Thyroid gland (tissue), 4 donors: ENCODE data around the gene GH1. TPM values are rescaled to one million over a fixed set of nuclear protein-coding genes. Genes with fewer than 3 reads are reported as not detected.
"Not testable (repeated sequence)": the region's sequence is repeated elsewhere in the genome, so short reads cannot be mapped to it uniquely, and the experiment has no call there.

ENCODE experiments used
- DNase-seq, 2 donors: peaks; one replicate each; pipeline ENCODE4 v3.0.0-alpha.2; 2019
- H3K27ac ChIP-seq, 3 donors: fragments of 200-600 bp; sonication (generic); 1 replicate in 2 of 3; 2 replicates in 1 of 3; pipeline ENCODE4 v1.5.1; 2016 to 2019; ENCODE audit warnings: mild to moderate bottlenecking in 1 of 3, moderate library complexity in 1 of 3
- H3K27me3 ChIP-seq: fragments of 200-600 bp; sonication (generic); one replicate; pipeline ENCODE4 v1.5.1; 2019
- H3K36me3 ChIP-seq, 2 donors: fragments of 200-600 bp; sonication (generic); one replicate each; pipeline ENCODE4 v1.5.1; 2016 to 2019
- H3K4me1 ChIP-seq, 2 donors: fragments of 200-600 bp; sonication (generic); one replicate each; pipeline ENCODE4 v1.5.1; 2017 to 2019
- H3K4me3 ChIP-seq, 3 donors: fragments of 200-600 bp; sonication (generic); replicated peaks in 1 of 3; 1 replicate in 2 of 3; 2 replicates in 1 of 3; pipeline ENCODE4 v1.5.1; 2016; ENCODE audit warnings: mild to moderate bottlenecking in 1 of 3
- H3K9me3 ChIP-seq: fragments of 200-600 bp; sonication (generic); one replicate; pipeline ENCODE4 v1.5.1; 2017
- POLR2A ChIP-seq, 2 donors: fragments of 450-650 bp; IDR thresholded peaks; one replicate each; pipeline ENCODE4 v1.6.1; 2017; ENCODE audit warnings: antibody characterized with exemption in 2 of 2, mild to moderate bottlenecking in 2 of 2, moderate library complexity in 1 of 2
- WGBS, 2 donors: methylation state at CpG; one replicate each; pipeline ENCODE4 v1.1.5; 2017; 5-methylcytosine and 5-hydroxymethylcytosine counted together
- intact Hi-C: fragments of 100-400 bp; cut with DNase I; formaldehyde crosslinking; loops from one replicate; pipeline ENCODE4 v1.15.1; 2023
- total RNA-seq, 4 donors: library from RNA; depleted of rRNA; stranded (reverse); fragments of >200 nt; gene quantifications; one replicate each; pipeline ENCODE4 v1.2.3, GENCODE V29; 2016
- TF ChIP-seq, protein P1 (sequence below), 6 experiments: fragments of 200-600 bp in 3 of 6; fragments of 450-650 bp in 3 of 6; sonication (generic) in 3 of 6; IDR thresholded peaks; one replicate each; pipeline ENCODE4 v1.5.1; 2016 to 2019; ENCODE audit warnings: antibody characterized with exemption in 6 of 6, mild to moderate bottlenecking in 2 of 6, inconsistent platforms in 1 of 6, moderate library complexity in 1 of 6

GH1 gene
- total RNA-seq, 4 donors from 2014 or later: not detected

DNA sequence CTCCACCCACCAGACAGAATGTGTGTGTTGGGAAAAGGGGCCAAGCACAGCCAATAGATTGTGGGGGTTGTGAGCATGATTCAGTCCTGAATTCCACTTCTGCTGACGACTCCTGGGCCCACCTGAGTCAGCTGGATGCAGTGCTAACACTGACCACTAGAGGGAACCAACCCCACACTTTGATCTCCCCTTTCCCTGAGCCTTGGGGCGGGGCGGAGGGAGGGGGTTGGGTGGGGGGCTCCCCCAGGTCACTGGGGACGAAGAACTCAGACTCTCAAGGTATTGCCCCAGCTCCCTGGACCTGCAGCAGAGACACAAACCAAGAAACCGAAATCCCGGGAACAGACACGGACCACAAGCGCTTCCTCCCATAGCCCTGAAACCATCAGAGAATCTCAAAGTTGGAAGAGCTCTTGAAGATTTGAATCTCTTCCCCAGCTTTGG is 7.0 kb downstream of the GH1 start:
- no peak overlapping the region for H3K27ac ChIP-seq
- peak; percentile 38 to 43 for DNase-seq
- 44 to 64% methylated on average over 5 to 6 of the region's 8 CpGs for WGBS, 2 donors

DNA sequence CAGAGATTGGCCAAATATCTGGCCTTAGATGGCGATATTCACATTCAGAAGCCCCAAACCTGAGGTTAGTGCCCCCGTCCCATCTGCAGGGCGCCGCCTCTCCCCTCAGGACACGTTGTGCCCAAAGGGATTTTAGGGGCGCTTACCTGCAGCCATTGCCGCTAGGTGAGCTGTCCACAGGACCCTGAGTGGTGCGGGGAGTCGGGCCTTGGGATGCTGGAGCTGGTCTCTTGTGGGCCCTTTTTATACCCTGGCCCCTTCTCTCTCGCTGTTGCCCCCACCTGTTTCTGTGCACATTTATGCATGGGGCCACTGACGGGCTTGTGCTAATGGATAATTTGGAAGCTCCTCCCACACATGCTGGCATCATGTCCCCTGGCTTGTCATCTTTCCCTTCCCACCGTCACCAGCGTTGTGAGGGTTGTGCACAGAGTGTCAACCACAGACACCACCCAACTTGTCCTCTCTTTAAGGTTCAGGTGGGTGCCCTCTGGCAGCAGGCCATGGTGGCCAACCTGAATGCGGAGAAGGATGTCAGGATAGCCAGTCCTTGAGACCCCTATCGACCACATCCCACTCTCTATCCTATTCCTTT is 7.5 kb downstream of the GH1 start, which contains the start of gene CSHL1:
CSHL1 (minus strand) TSS at position 218 of the 595 bp plus-strand sequence; CDS start at position 156, 62 bp downstream.
- Histone ChIP-seq H3K9me3 (no peaks in the 10 kb centered on the region), H3K36me3 (no peaks in the 10 kb centered on the region), H3K4me1 (no peaks in the 10 kb centered on the region), H3K27ac (no peak within 1 kb of the TSS), H3K4me3 (no peak within 1 kb of the TSS), H3K27me3 (no peaks in the 10 kb centered on the region)
- intact Hi-C loops: loop anchor here (5.0 kb wide), 1 partner anchor 221 kb away; the partner anchor contains the start of gene ERN1
- no peak for DNase-seq
- no peak for TF ChIP-seq POLR2A (IDR thresholded peaks at IDR 0.05)
- TF ChIP-seq, protein P1, sequence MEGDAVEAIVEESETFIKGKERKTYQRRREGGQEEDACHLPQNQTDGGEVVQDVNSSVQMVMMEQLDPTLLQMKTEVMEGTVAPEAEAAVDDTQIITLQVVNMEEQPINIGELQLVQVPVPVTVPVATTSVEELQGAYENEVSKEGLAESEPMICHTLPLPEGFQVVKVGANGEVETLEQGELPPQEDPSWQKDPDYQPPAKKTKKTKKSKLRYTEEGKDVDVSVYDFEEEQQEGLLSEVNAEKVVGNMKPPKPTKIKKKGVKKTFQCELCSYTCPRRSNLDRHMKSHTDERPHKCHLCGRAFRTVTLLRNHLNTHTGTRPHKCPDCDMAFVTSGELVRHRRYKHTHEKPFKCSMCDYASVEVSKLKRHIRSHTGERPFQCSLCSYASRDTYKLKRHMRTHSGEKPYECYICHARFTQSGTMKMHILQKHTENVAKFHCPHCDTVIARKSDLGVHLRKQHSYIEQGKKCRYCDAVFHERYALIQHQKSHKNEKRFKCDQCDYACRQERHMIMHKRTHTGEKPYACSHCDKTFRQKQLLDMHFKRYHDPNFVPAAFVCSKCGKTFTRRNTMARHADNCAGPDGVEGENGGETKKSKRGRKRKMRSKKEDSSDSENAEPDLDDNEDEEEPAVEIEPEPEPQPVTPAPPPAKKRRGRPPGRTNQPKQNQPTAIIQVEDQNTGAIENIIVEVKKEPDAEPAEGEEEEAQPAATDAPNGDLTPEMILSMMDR (IDR thresholded peaks at IDR 0.05): no peak
- 79 to 86% methylated on average over 15 of the region's 15 CpGs for WGBS, 2 donors

More for the DNA sequence above, 7.0 kb downstream of the GH1 start:
- no peaks in the 10 kb centered on the region for H3K4me1 ChIP-seq
- no peaks in the 10 kb centered on the region for H3K36me3 ChIP-seq
- no peak overlapping the region for H3K4me3 ChIP-seq
- no peaks in the 10 kb centered on the region for H3K9me3 ChIP-seq
- TF ChIP-seq, protein P1 (IDR thresholded peaks at IDR 0.05): peak; percentile 51 to 91 (median 61)
- no peak for TF ChIP-seq POLR2A (IDR thresholded peaks at IDR 0.05)
- intact Hi-C loops: loop anchor here (5.0 kb wide), 1 partner anchor 221 kb away; the partner anchor contains the start of gene ERN1
- no peaks in the 10 kb centered on the region for H3K27me3 ChIP-seq

DNA sequence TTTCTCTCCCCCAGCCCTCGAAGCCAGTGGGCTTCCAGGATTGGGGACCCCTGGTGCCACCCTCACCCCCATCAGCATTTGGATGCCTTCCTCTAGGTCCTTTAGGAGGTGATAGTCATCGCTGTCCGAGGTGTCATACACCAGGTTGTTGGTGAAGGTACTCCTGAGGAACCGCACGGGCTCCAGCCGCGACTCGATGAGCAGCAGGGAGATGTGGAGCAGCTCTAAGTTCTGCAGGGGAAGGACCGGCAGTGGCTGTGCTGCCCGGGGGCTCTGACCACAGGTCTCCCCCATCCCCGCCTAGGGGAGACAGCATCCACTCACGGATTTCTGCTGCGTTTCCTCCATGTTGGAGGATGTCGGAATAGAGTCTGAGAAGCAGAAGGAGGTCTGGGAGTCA is 8.5 kb downstream of the GH1 start:
- no peak for DNase-seq
- no peaks in the 10 kb centered on the region for H3K27me3 ChIP-seq
- no peaks in the 10 kb centered on the region for H3K36me3 ChIP-seq
- H3K27ac ChIP-seq: no peak overlapping the region
- WGBS, 2 donors: 76 to 86% methylated on average over 7 to 14 of the region's 14 CpGs
- no peaks in the 10 kb centered on the region for H3K9me3 ChIP-seq
- TF ChIP-seq, protein P1 (IDR thresholded peaks at IDR 0.05): no peak
- TF ChIP-seq POLR2A (IDR thresholded peaks at IDR 0.05): no peak
- intact Hi-C loops: loop anchor here (5.0 kb wide), 1 partner anchor 222 kb away; the partner anchor contains the start of gene ERN1
- no peak overlapping the region for H3K4me3 ChIP-seq
- no peaks in the 10 kb centered on the region for H3K4me1 ChIP-seq

DNA sequence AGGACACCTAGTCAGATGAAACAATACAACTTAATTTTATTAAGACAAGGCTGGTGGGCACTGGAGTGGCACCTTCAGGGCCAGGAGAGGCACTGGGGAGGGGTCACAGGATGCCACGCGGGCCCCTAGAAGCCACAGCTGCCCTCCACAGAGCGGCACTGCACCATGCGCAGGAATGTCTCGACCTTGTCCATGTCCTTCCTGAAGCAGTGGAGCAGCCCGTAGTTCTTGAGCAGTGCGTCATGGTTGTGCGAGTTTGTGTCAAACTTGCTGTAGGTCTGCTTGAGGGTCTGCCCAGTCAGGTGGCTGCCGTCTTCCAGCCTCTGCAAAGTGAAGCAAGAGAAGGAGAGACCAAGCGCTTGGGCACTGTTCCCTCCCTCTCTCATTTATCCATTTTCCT is 9.1 kb downstream of the GH1 start:
- DNase-seq: peak; percentile 50 to 51
- H3K27ac ChIP-seq, H3K27me3 ChIP-seq, H3K9me3 ChIP-seq, H3K4me1 ChIP-seq, H3K4me3 ChIP-seq, H3K36me3 ChIP-seq, intact Hi-C loops: not testable (repeated sequence)
- 47 to 48% methylated on average over 6 to 10 of the region's 10 CpGs for WGBS, 2 donors

DNA sequence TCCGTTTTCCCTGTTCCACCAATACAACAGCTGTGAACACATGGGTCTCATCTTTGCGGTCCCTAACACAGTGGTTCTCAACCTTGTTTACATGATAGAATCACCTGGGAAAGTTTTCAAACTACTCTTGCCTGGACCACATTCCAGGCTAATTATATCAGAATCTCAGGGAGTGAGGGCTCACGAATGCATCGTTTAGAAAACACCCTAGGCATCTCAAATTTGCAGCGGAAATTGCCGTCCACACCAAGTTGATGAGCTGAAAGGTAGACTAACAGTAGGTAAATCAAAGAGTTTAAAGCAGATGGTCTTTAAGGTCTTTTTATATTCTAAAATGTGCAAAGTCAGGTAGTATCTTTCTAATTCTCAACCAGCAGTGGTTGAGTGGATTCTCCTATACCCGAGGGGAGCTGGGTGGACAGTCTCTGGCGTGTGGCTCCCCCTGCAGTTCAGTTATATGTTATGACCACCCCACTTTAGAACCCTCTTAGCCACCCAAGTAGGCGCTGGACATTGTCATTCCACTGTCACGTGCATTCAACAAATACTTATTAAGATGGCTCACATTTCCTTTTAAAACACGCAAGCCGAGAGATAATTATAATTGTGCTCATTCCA is 11.4 kb downstream of the GH1 start:
- intact Hi-C loops, DNase-seq, H3K36me3 ChIP-seq, H3K4me1 ChIP-seq, H3K9me3 ChIP-seq, H3K4me3 ChIP-seq, H3K27me3 ChIP-seq, H3K27ac ChIP-seq: not testable (repeated sequence)
- WGBS, 2 donors: 61 to 67% methylated on average over 12 of the region's 12 CpGs

DNA sequence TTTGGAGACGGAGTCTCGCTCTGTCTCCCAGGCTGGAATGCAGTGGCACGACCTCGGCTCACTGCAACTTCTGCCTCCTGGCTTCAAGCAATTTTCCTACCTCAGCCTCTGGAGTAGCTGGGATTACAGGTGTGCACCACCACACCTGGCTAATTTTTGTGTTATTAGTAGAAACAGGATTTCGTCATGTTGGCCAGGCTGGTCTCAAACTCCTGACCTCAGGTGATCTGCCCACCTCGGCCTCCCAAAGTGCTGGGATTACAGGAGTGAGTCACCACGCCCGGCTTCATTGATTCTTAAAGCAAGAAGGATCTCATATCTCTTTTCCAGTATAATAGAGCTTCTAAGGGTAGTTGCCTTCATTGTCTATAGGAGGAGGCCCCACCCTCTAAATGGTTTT is 13.8 kb downstream of the GH1 start:
- H3K9me3 ChIP-seq: not testable (repeated sequence)

More for the DNA sequence above, 13.8 kb downstream of the GH1 start:
- H3K36me3 ChIP-seq, H3K27me3 ChIP-seq, DNase-seq, intact Hi-C loops, H3K4me3 ChIP-seq, H3K4me1 ChIP-seq, H3K27ac ChIP-seq: not testable (repeated sequence)
- 95 to 97% methylated on average over 8 of the region's 8 CpGs for WGBS, 2 donors
